Measurements from ENCODE around the gene NDUFB1. TPM values are rescaled to one million over a fixed set of nuclear protein-coding genes. Genes with fewer than 3 reads are reported as not detected.

NDUFB1 gene
- 105 and 144 TPM in 2 replicates for total RNA-seq

DNA sequence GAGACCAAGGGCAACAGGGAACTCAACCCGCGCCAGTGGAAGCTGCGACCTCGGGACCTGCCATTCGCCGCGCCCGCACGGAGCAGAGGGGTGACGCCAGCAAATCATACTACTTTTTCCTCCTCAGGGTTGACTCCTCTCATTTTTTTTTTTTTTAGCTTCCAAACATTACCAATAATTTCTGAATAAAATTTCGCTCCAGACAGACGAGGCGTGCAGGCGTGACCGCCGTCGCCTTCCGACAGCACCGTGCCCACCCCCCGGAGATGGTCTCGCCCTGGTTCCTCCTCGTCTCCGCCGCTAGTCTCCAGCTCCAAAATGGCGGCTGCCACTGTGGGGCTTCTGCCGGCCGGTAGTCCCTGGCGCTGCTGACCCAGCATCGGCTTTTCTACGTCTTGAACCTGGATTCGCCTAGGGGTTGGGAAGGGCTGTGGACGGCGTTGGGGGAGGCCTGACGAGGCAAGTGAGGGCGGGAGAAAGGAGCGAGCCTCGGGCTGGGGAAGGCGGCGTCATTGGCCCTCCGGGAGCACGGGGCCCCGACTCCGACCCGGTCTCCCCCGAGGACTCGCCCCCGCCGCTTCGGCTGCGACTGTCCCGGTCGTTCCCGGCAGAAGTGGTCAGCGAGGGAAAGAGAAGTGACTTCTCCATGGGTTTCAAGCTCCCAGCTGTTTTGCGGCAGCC, at the start of gene NDUFB1, which contains the start of gene CPSF2:
TSS of gene NDUFB1 (minus strand) at position 37 of the 681 bp plus-strand sequence. CDS start 4,069 bp downstream, outside the sequence.
TSS of gene CPSF2 (plus strand) at position 300 of the 681 bp plus-strand sequence. CDS start 9,016 bp downstream, outside the sequence.

GRCh38 chr14:92106143-92106926, 15.2 kb downstream of the NDUFB1 start, which contains the start of gene ATXN3:
Gene ATXN3 (minus strand): TSS chr14:92106582. CDS start chr14:92106552, 30 bp downstream.

Other genes with a start within 250 kb of the NDUFB1 start
- 0.24 TPM in 1 of 2 replicates, not detected in the other for gene FBLN5, start 174.0 kb downstream of the NDUFB1 start, total RNA-seq
- 22.7 and 31.3 TPM in 2 replicates for gene TRIP11, start 81.6 kb downstream of the NDUFB1 start, total RNA-seq
- gene ATXN3, start 15.1 kb downstream of the NDUFB1 start, total RNA-seq, result 30.1 and 50.6 TPM in 2 replicates
- gene CPSF2, start 263 bp upstream of the NDUFB1 start, total RNA-seq, result 37.3 and 47.0 TPM in 2 replicates
- not detected in 2 replicates for gene SLC24A4, start 201.5 kb upstream of the NDUFB1 start, total RNA-seq